Hepatocyte (in vitro differentiated cells): ENCODE measurements around the gene TAS2R60. TPM values are rescaled to one million over a fixed set of nuclear protein-coding genes. Genes with fewer than 3 reads are reported as not detected.

Experiments used
- DNase-seq: peaks from one replicate; pipeline ENCODE4 v3.0.0-alpha.2; 2016; ENCODE audit warnings: low spot score
- H2AFZ ChIP-seq: fragments of 200-600 bp; sonication (generic); 2 replicates; pipeline ENCODE4 v1.6.0; 2016; ENCODE audit warnings: antibody characterized with exemption, mild to moderate bottlenecking
- H3K27ac ChIP-seq: fragments of 200-600 bp; sonication (generic); 2 replicates; pipeline ENCODE4 v1.5.1; 2016; ENCODE audit warnings: mild to moderate bottlenecking
- H3K27me3 ChIP-seq: fragments of 200-600 bp; sonication (generic); 2 replicates; pipeline ENCODE4 v1.6.1; 2016
- H3K36me3 ChIP-seq: fragments of 200-600 bp; sonication (generic); replicated peaks from 2 replicates; pipeline ENCODE4 v1.5.1; 2016; ENCODE audit warnings: low read depth; ENCODE audit not compliant: insufficient read depth
- H3K4me1 ChIP-seq: fragments of 200-600 bp; sonication (generic); 2 replicates; pipeline ENCODE4 v1.5.1; 2016; ENCODE audit warnings: mild to moderate bottlenecking, moderate library complexity; ENCODE audit not compliant: insufficient read depth
- H3K4me2 ChIP-seq: fragments of 200-600 bp; sonication (generic); 2 replicates; pipeline ENCODE4 v1.6.0; 2016
- H3K4me3 ChIP-seq: fragments of 200-600 bp; sonication (generic); 2 replicates; pipeline ENCODE4 v1.5.1; 2016; ENCODE audit warnings: mild to moderate bottlenecking
- H3K79me2 ChIP-seq: fragments of 200-600 bp; sonication (generic); 2 replicates; pipeline ENCODE4 v1.6.0; 2017; ENCODE audit warnings: mild to moderate bottlenecking
- H3K9me2 ChIP-seq: fragments of 200-600 bp; sonication (generic); replicated peaks from 2 replicates; pipeline ENCODE4 v1.6.0; 2017; ENCODE audit warnings: mild to moderate bottlenecking; ENCODE audit not compliant: insufficient read depth
- H3K9me3 ChIP-seq: fragments of 200-600 bp; sonication (generic); 2 replicates; pipeline ENCODE4 v1.5.1; 2016; ENCODE audit warnings: low read depth, mild to moderate bottlenecking
- H4K20me1 ChIP-seq: fragments of 200-600 bp; sonication (generic); 2 replicates; pipeline ENCODE4 v1.6.0; 2016; ENCODE audit warnings: mild to moderate bottlenecking; ENCODE audit not compliant: insufficient read depth, poor library complexity, severe bottlenecking
- CTCF ChIP-seq: fragments of 200-600 bp; sonication (generic); IDR thresholded peaks from 2 replicates; pipeline ENCODE4 v1.5.1; 2016; ENCODE audit warnings: antibody characterized with exemption, mild to moderate bottlenecking; ENCODE audit not compliant: poor library complexity
- EZH2 ChIP-seq: fragments of 200-600 bp; sonication (generic); IDR thresholded peaks from 2 replicates; pipeline ENCODE4 v1.6.1; 2016; ENCODE audit warnings: antibody characterized with exemption, mild to moderate bottlenecking, borderline replicate concordance
- EZH2phosphoT487 ChIP-seq: fragments of 200-600 bp; sonication (generic); IDR thresholded peaks from one replicate; pipeline ENCODE4 v1.6.1; 2018; ENCODE audit warnings: antibody characterized with exemption, mild to moderate bottlenecking, low read depth, moderate library complexity; ENCODE audit not compliant: unreplicated experiment, severe bottlenecking
- WGBS: methylation state at CpG from one replicate; pipeline ENCODE4 v1.1.6; 2016; ENCODE audit warnings: low lambda C conversion rate; ENCODE audit errors: missing lambda C conversion rate; 5-methylcytosine and 5-hydroxymethylcytosine counted together
- polyA plus RNA-seq: library from polyadenylated mRNA; unstranded; fragments of >200 nt; fragmentation: Nextera tagmentation; extraction: Ambion mirVana; gene quantifications from 2 replicates; pipeline ENCODE4 v1.2.1, GENCODE V29; 2016
- total RNA-seq: library from RNA; depleted of rRNA; stranded (reverse); fragments of >200 nt; gene quantifications from 2 replicates; pipeline ENCODE4 v1.2.3, GENCODE V29; 2014

The TAS2R60 gene
- total and polyA plus RNA-seq, 2 experiments from 2014 or later = not detected

- WGBS = 81% methylated on average over 1 of the region's 1 CpG
Measured at GRCh38 chr7:143454091-143454680, 10.9 kb downstream of the TAS2R60 start.

GRCh38 chr7:143455491-143455890 lies 12.2 kb downstream of the TAS2R60 start:
- Histone ChIP-seq H3K4me2 (no peak overlapping the region), H3K27ac (no peak overlapping the region), H4K20me1 (no peaks in the 10 kb centered on the region), H3K27me3 (no peaks in the 10 kb centered on the region), H3K9me2 (no peaks in the 10 kb centered on the region), H3K9me3 (no peaks in the 10 kb centered on the region), H3K79me2 (no peaks in the 10 kb centered on the region), H2AFZ (no peak overlapping the region), H3K4me1 (no peaks in the 10 kb centered on the region), H3K4me3 (no peak overlapping the region), H3K36me3 (no peaks in the 10 kb centered on the region)
- TF ChIP-seq EZH2 (no peak), CTCF (no peak), EZH2phosphoT487 (no peak)
- 93% methylated on average over 2 of the region's 2 CpGs for WGBS
- DNase-seq = no peak

More at GRCh38 chr7:143454091-143454680, 10.9 kb downstream of the TAS2R60 start:
- H3K36me3 ChIP-seq = no peaks in the 10 kb centered on the region
- no peaks in the 10 kb centered on the region for H4K20me1 ChIP-seq
- H3K27ac ChIP-seq = no peak overlapping the region
- TF ChIP-seq EZH2phosphoT487 = no peak
- no peak for TF ChIP-seq CTCF
- TF ChIP-seq EZH2 = no peak
- DNase-seq = no peak
- H3K27me3 ChIP-seq = no peaks in the 10 kb centered on the region
- no peak overlapping the region for H3K4me2 ChIP-seq
- no peaks in the 10 kb centered on the region for H3K79me2 ChIP-seq
- H3K4me1 ChIP-seq = no peaks in the 10 kb centered on the region
- H3K4me3 ChIP-seq = no peak overlapping the region
- H3K9me2 ChIP-seq = no peaks in the 10 kb centered on the region
- no peak overlapping the region for H2AFZ ChIP-seq
- no peaks in the 10 kb centered on the region for H3K9me3 ChIP-seq

- WGBS = 90% methylated on average over 4 of the region's 4 CpGs
- H3K4me2 ChIP-seq = no peak overlapping the region
- DNase-seq = no peak
- no peaks in the 10 kb centered on the region for H3K9me3 ChIP-seq
- H3K4me1 ChIP-seq = no peaks in the 10 kb centered on the region
- no peaks in the 10 kb centered on the region for H3K9me2 ChIP-seq
- no peaks in the 10 kb centered on the region for H3K36me3 ChIP-seq
- no peaks in the 10 kb centered on the region for H3K79me2 ChIP-seq
- no peaks in the 10 kb centered on the region for H4K20me1 ChIP-seq
- H3K4me3 ChIP-seq = no peak overlapping the region
- H2AFZ ChIP-seq = no peak overlapping the region
- no peak overlapping the region for H3K27ac ChIP-seq
- TF ChIP-seq CTCF (no peak), EZH2phosphoT487 (no peak), EZH2 (no peak)
- H3K27me3 ChIP-seq = no peaks in the 10 kb centered on the region
Measured at GRCh38 chr7:143455942-143456341, 12.7 kb downstream of the TAS2R60 start.
